GM12878 (cell line): Measurements from ENCODE around the gene GATAD2B. TPM values are rescaled to one million over a fixed set of nuclear protein-coding genes. Genes with fewer than 3 reads are reported as not detected.
A peak's percentile ranks its signal among the peaks of the same experiment; 100 is the strongest.

ENCODE experiments used
- ATF7 ChIP-seq: fragments of 450-650 bp; IDR thresholded peaks from 2 replicates; pipeline ENCODE4 v1.6.1; 2016; ENCODE audit warnings: low read depth, mild to moderate bottlenecking
- BHLHE40 ChIP-seq, 2 experiments: fragments of 450-650 bp in 1 of 2; IDR thresholded peaks; 2 replicates each; pipeline ENCODE4 v1.6.1; 2011 to 2017; ENCODE audit warnings: low read depth in 2 of 2, borderline replicate concordance in 1 of 2, improper control_type of control experiment in 1 of 2, low read length in 1 of 2, mild to moderate bottlenecking in 1 of 2
- CBFB ChIP-seq: IDR thresholded peaks from 2 replicates; pipeline ENCODE4 v1.6.1; 2016; ENCODE audit warnings: antibody characterized with exemption, low read depth
- CBX3 ChIP-seq: fragments of 200-600 bp; sonication (generic); IDR thresholded peaks from 2 replicates; pipeline ENCODE4 v1.6.1; 2016; ENCODE audit warnings: low read depth, borderline replicate concordance
- CBX5 ChIP-seq: sonication (generic); IDR thresholded peaks from 2 replicates; pipeline ENCODE4 v1.6.1; 2016; ENCODE audit warnings: low read depth, moderate library complexity, mild to moderate bottlenecking, inconsistent platforms
- CEBPB ChIP-seq, 2 experiments: fragments of 150-350 bp in 1 of 2; IDR thresholded peaks; 2 replicates each; pipeline ENCODE4 v1.6.1; 2012 to 2014; ENCODE audit warnings: low read depth in 2 of 2, low read length in 2 of 2, borderline replicate concordance in 1 of 2, inconsistent platforms in 1 of 2
- CHD4 ChIP-seq: fragments of 200-600 bp; sonication (generic); IDR thresholded peaks from 2 replicates; pipeline ENCODE4 v1.6.1; 2016; ENCODE audit warnings: mild to moderate bottlenecking
- CREM ChIP-seq: IDR thresholded peaks from 2 replicates; pipeline ENCODE4 v1.6.1; 2014; ENCODE audit warnings: antibody characterized with exemption, low read depth
- EGR1 ChIP-seq, 2 experiments: IDR thresholded peaks; 1 replicate in 1 of 2; 2 replicates in 1 of 2; pipeline ENCODE4 v1.6.1; 2011 to 2012; ENCODE audit warnings: low read depth in 2 of 2, low read length in 2 of 2, borderline replicate concordance in 1 of 2, mild to moderate bottlenecking in 1 of 2, moderate library complexity in 1 of 2
- EP300 ChIP-seq, 2 experiments: fragments of 150-350 bp in 1 of 2; IDR thresholded peaks; 2 replicates each; pipeline ENCODE4 v1.6.1; 2011 to 2012; ENCODE audit warnings: low read depth in 2 of 2, low read length in 2 of 2, borderline replicate concordance in 1 of 2, improper control_type of control experiment in 1 of 2, inconsistent platforms in 1 of 2; ENCODE audit not compliant: control insufficient read depth in 1 of 2
- ETV6 ChIP-seq, 2 experiments: fragments of 450-650 bp in 1 of 2; IDR thresholded peaks in 1 of 2; conservative IDR thresholded peaks in 1 of 2; 2 replicates each; pipeline ENCODE4 v1.6.1; 2014; ENCODE audit warnings: antibody characterized with exemption in 1 of 2, borderline replicate concordance in 1 of 2, low read depth in 1 of 2, mild to moderate bottlenecking in 1 of 2, moderate library complexity in 1 of 2
- EZH2 ChIP-seq: IDR thresholded peaks from 2 replicates; pipeline ENCODE4 v1.6.1; 2012; ENCODE audit warnings: low read depth, mild to moderate bottlenecking, control low read depth, inconsistent platforms, low read length, borderline replicate concordance; ENCODE audit not compliant: control insufficient read depth
- FOXK2 ChIP-seq: fragments of 450-650 bp; IDR thresholded peaks from 2 replicates; pipeline ENCODE4 v1.6.1; 2017; ENCODE audit warnings: mild to moderate bottlenecking, moderate library complexity
- HDAC6 ChIP-seq: fragments of 200-600 bp; sonication (generic); IDR thresholded peaks from one replicate; pipeline ENCODE4 v1.8.0; 2017; ENCODE audit warnings: antibody characterized with exemption; ENCODE audit not compliant: unreplicated experiment
- IKZF2 ChIP-seq, 2 experiments: fragments of 450-650 bp; IDR thresholded peaks; 2 replicates each; pipeline ENCODE4 v1.6.1; 2017; ENCODE audit warnings: mild to moderate bottlenecking in 2 of 2, moderate library complexity in 2 of 2
- KDM1A ChIP-seq: fragments of 200-600 bp; sonication (generic); IDR thresholded peaks from 2 replicates; pipeline ENCODE4 v1.6.1; 2016; ENCODE audit warnings: borderline replicate concordance
- PML ChIP-seq: IDR thresholded peaks from 2 replicates; pipeline ENCODE4 v1.6.1; 2012; ENCODE audit warnings: low read length, inconsistent platforms
- RBBP5 ChIP-seq: fragments of 200-600 bp; sonication (generic); conservative IDR thresholded peaks from 2 replicates; pipeline ENCODE4 v1.6.1; 2016
- RELA ChIP-seq: fragments of 450-650 bp; IDR thresholded peaks from 2 replicates; pipeline ENCODE4 v1.8.0; 2014; ENCODE audit warnings: borderline replicate concordance; ENCODE audit not compliant: partially characterized antibody
- SREBF1 ChIP-seq: IDR thresholded peaks from 2 replicates; pipeline ENCODE4 v1.6.1; 2012; ENCODE audit warnings: mild to moderate bottlenecking, low read length
- SRF ChIP-seq, 2 experiments: IDR thresholded peaks; 2 replicates each; pipeline ENCODE4 v1.6.1; 2011; ENCODE audit warnings: low read depth in 2 of 2, low read length in 2 of 2, mild to moderate bottlenecking in 1 of 2, moderate library complexity in 1 of 2
- STAT1 ChIP-seq: fragments of 450-650 bp; conservative IDR thresholded peaks from 2 replicates; pipeline ENCODE4 v1.6.1; 2014; ENCODE audit warnings: antibody characterized with exemption, mild to moderate bottlenecking
- SUZ12 ChIP-seq: fragments of 200-600 bp; sonication (generic); IDR thresholded peaks from one replicate; pipeline ENCODE4 v1.6.1; 2018; ENCODE audit warnings: antibody characterized with exemption, mild to moderate bottlenecking; ENCODE audit not compliant: unreplicated experiment
- TARDBP ChIP-seq: IDR thresholded peaks from 2 replicates; pipeline ENCODE4 v1.6.1; 2016; ENCODE audit warnings: borderline replicate concordance
- ZBED1 ChIP-seq: IDR thresholded peaks from 2 replicates; pipeline ENCODE4 v1.6.1; 2016; ENCODE audit warnings: borderline replicate concordance
- ZNF24 ChIP-seq: fragments of 450-650 bp; IDR thresholded peaks from 2 replicates; pipeline ENCODE4 v1.6.1; 2017; ENCODE audit warnings: antibody characterized with exemption, mild to moderate bottlenecking
- ZNF384 ChIP-seq: IDR thresholded peaks from 2 replicates; pipeline ENCODE4 v1.6.1; 2012; ENCODE audit warnings: low read depth, mild to moderate bottlenecking, low read length, improper control_type of control experiment, borderline replicate concordance
- polyA plus RNA-seq, 11 experiments: library from polyadenylated mRNA; depleted of rRNA in 4 of 11; unstranded in 6 of 11; stranded (reverse) in 5 of 11; fragments of >200 nt; fragmentation: Nextera tagmentation in 4 of 11; fragmentation: Illumina TruSeq in 1 of 11; extraction: Ambion mirVana in 4 of 11; extraction: Trizol in 1 of 11; gene quantifications; 1 replicate in 1 of 11; 2 replicates in 10 of 11; pipeline versions ENCODE4 v1.2.1 to v1.2.3, GENCODE V29; 2011 to 2016; ENCODE audit warnings: inconsistent platforms in 2 of 11, missing spikeins in 2 of 11, low read depth in 1 of 11
- total RNA-seq, 4 experiments: library from RNA; depleted of rRNA in 3 of 4; stranded (reverse); fragments of >200 nt in 3 of 4; fragmentation: Illumina TruSeq in 1 of 4; extraction: Trizol in 1 of 4; gene quantifications; 2 replicates each; pipeline versions ENCODE4 v1.2.1 to v1.2.3, GENCODE V29; 2013 to 2021
- TF ChIP-seq, protein P1 (sequence below): fragments of 450-650 bp; conservative IDR thresholded peaks from 2 replicates; pipeline ENCODE4 v1.6.1; 2017; ENCODE audit warnings: mild to moderate bottlenecking, moderate library complexity
- TF ChIP-seq, protein P2 (sequence below): IDR thresholded peaks from 2 replicates; pipeline ENCODE4 v1.6.1; 2011; ENCODE audit warnings: low read depth, mild to moderate bottlenecking, low read length, moderate library complexity, borderline replicate concordance; ENCODE audit errors: extremely low read depth
- TF ChIP-seq, protein P3 (sequence below): IDR thresholded peaks from 2 replicates; pipeline ENCODE4 v1.6.1; 2012; ENCODE audit warnings: low read depth, low read length, improper control_type of control experiment

The GATAD2B gene
- total and polyA plus RNA-seq, 10 of the 15 experiments (the other 5 are each of a cell fraction or from before 2014, with no cell fraction given), result 2.4 to 63.1 (median 8.7) TPM

DNA sequence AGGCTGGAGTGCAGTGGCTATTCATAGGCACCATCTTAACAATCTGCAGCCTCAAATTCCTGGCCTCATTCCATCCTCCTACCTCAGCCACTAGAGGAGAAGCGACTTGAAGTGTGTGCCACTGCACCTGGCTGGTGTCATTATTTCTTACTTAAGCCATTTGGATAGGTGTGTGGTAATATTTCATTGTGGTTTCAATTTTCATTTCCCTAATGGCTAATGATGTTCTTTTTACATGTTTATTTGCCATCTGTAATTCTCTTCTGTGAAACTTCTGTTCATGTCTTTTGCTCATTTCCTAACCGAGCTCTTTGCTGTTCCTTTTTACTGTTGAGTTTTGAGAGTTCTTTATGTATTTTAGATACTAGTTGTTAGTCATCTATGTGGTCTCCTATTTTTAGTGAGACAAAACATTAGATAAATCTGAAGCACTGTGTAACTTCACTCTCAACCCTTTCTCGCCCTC is 80.7 kb downstream of the GATAD2B start (continued):
- TF ChIP-seq, protein P1, sequence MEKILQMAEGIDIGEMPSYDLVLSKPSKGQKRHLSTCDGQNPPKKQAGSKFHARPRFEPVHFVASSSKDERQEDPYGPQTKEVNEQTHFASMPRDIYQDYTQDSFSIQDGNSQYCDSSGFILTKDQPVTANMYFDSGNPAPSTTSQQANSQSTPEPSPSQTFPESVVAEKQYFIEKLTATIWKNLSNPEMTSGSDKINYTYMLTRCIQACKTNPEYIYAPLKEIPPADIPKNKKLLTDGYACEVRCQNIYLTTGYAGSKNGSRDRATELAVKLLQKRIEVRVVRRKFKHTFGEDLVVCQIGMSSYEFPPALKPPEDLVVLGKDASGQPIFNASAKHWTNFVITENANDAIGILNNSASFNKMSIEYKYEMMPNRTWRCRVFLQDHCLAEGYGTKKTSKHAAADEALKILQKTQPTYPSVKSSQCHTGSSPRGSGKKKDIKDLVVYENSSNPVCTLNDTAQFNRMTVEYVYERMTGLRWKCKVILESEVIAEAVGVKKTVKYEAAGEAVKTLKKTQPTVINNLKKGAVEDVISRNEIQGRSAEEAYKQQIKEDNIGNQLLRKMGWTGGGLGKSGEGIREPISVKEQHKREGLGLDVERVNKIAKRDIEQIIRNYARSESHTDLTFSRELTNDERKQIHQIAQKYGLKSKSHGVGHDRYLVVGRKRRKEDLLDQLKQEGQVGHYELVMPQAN, result no peak
- TF ChIP-seq CHD4 (no peak), RELA (no peak), TARDBP (no peak), FOXK2 (no peak), SRF (IDR thresholded peaks at IDR 0.05; ENCODE audit: low read depth in 2 of 2, low read length in 2 of 2) (no peak), IKZF2 (IDR thresholded peaks at IDR 0.05) (peak; percentile 80 to 86; a peak in 3 of 4 replicates), PML (peak; percentile 63; the same call in 1 of the 2 replicates), SUZ12 (no peak), EGR1 (IDR thresholded peaks at IDR 0.05; ENCODE audit: borderline replicate concordance in 1 of 2, low read depth in 2 of 2, low read length in 2 of 2) (no peak), KDM1A (no peak), EZH2 (no peak), ETV6 (conservative IDR thresholded peaks at IDR 0.05 in 1 of 2, IDR thresholded peaks at IDR 0.05 in 1 of 2; ENCODE audit: borderline replicate concordance in 1 of 2, low read depth in 1 of 2) (no peak; a peak in 1 of 4 replicates), SREBF1 (no peak), CEBPB (IDR thresholded peaks at IDR 0.05; ENCODE audit: borderline replicate concordance in 1 of 2, low read depth in 2 of 2, low read length in 2 of 2) (peak in 1 of 2 experiments; percentile 65; a peak in 1 of 4 replicates), ZNF384 (no peak), ATF7 (peak; percentile 84), CBX3 (no peak), STAT1 (no peak), HDAC6 (no peak), CREM (peak; percentile 22; the same call in 1 of the 2 replicates), BHLHE40 (IDR thresholded peaks at IDR 0.05; ENCODE audit: borderline replicate concordance in 1 of 2, low read depth in 2 of 2, low read length in 1 of 2) (peak; percentile 9 to 26; a peak in 1 of 4 replicates), ZNF24 (peak; percentile 67; the same call in 1 of the 2 replicates), EP300 (IDR thresholded peaks at IDR 0.05; ENCODE audit: borderline replicate concordance in 1 of 2, control insufficient read depth in 1 of 2, low read depth in 2 of 2, low read length in 2 of 2) (peak in 1 of 2 experiments; percentile 59; a peak in 1 of 4 replicates), CBFB (peak; percentile 84), ZBED1 (peak; percentile 75; the same call in 1 of the 2 replicates), CBX5 (peak; percentile 76; the same call in 1 of the 2 replicates), RBBP5 (no peak)
- TF ChIP-seq, protein P2, sequence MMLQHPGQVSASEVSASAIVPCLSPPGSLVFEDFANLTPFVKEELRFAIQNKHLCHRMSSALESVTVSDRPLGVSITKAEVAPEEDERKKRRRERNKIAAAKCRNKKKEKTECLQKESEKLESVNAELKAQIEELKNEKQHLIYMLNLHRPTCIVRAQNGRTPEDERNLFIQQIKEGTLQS, result no peak
- TF ChIP-seq, protein P3, sequence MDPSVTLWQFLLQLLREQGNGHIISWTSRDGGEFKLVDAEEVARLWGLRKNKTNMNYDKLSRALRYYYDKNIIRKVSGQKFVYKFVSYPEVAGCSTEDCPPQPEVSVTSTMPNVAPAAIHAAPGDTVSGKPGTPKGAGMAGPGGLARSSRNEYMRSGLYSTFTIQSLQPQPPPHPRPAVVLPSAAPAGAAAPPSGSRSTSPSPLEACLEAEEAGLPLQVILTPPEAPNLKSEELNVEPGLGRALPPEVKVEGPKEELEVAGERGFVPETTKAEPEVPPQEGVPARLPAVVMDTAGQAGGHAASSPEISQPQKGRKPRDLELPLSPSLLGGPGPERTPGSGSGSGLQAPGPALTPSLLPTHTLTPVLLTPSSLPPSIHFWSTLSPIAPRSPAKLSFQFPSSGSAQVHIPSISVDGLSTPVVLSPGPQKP, result no peak
